WTC11 (cell line): ENCODE measurements around the gene ACSS2.

Experiments used
- ESRRA ChIP-seq: sonication (generic); formaldehyde crosslinking; IDR thresholded peaks from 2 replicates; pipeline ENCODE4 v1.8.1; 2022; ENCODE audit warnings: mild to moderate bottlenecking, missing genetic modification reagents, borderline replicate concordance
- MXD4 ChIP-seq: fragments of 250-450 bp; sonication (Bioruptor Pico); IDR thresholded peaks from 2 replicates; pipeline ENCODE4 v1.8.0; 2021; ENCODE audit warnings: mild to moderate bottlenecking, moderate library complexity, borderline replicate concordance
- TEAD4 ChIP-seq: sonication (generic); formaldehyde crosslinking; IDR thresholded peaks from 2 replicates; pipeline ENCODE4 v1.8.0; 2022; ENCODE audit warnings: mild to moderate bottlenecking, missing genetic modification reagents
- ZNF396 ChIP-seq: fragments of 250-450 bp; sonication (Bioruptor Pico); IDR thresholded peaks from 2 replicates; pipeline ENCODE4 v1.8.0; 2021; ENCODE audit warnings: mild to moderate bottlenecking, moderate library complexity, borderline replicate concordance
- TF ChIP-seq, protein P1 (sequence below): fragments of 200-600 bp; IDR thresholded peaks from 2 replicates; pipeline ENCODE4 v1.8.0; 2022; ENCODE audit warnings: antibody characterized with exemption

DNA sequence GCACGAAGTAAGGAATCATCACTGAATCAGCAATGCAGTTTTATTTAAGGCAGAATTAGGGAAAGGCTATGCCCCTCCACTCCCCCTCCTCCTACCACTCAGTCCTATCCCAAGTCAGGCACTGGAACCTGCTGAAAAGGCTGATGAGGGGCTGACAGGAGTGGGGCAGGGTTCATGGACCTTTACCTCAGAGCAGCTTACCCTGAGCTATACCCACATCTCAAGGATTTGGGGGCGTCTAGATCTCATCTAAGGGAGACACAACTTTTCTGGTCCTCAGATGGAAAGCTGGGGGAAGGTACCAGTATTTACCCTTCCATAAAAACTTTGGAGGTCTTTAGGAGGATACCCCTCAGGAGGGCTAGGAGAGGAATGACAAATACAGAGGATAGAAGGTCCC lies 52.0 kb downstream of the ACSS2 start:
- TF ChIP-seq MXD4 (CRISPR knock-in tag) (no peak), ESRRA (CRISPR knock-in tag) (no peak), ZNF396 (CRISPR knock-in tag) (no peak), TEAD4 (CRISPR knock-in tag) (no peak)
- TF ChIP-seq, protein P1, sequence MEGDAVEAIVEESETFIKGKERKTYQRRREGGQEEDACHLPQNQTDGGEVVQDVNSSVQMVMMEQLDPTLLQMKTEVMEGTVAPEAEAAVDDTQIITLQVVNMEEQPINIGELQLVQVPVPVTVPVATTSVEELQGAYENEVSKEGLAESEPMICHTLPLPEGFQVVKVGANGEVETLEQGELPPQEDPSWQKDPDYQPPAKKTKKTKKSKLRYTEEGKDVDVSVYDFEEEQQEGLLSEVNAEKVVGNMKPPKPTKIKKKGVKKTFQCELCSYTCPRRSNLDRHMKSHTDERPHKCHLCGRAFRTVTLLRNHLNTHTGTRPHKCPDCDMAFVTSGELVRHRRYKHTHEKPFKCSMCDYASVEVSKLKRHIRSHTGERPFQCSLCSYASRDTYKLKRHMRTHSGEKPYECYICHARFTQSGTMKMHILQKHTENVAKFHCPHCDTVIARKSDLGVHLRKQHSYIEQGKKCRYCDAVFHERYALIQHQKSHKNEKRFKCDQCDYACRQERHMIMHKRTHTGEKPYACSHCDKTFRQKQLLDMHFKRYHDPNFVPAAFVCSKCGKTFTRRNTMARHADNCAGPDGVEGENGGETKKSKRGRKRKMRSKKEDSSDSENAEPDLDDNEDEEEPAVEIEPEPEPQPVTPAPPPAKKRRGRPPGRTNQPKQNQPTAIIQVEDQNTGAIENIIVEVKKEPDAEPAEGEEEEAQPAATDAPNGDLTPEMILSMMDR = no peak
